Activated T-cell treated with anti-CD3 and anti-CD28 coated beads, Interleukin-2, amount 50 U/mL, for 24 hours (primary cell): Measurements from ENCODE around the gene GIMAP2.
"Not testable (repeated sequence)": the region's sequence is repeated elsewhere in the genome, so short reads cannot be mapped to it uniquely, and the experiment has no call there.

Experiments used
- DNase-seq: peaks from one replicate; pipeline ENCODE4 v3.0.0-alpha.2; 2020
- H3K27ac Mint-ChIP-seq: 2 replicates; pipeline ENCODE4 v1.8.0; 2020; ENCODE audit warnings: mild to moderate bottlenecking, mixed read lengths
- H3K27me3 Mint-ChIP-seq: 2 replicates; pipeline ENCODE4 v1.8.0; 2020; ENCODE audit warnings: mixed read lengths
- H3K36me3 Mint-ChIP-seq: 2 replicates; pipeline ENCODE4 v1.8.0; 2020; ENCODE audit warnings: low read depth, mixed read lengths
- H3K4me1 Mint-ChIP-seq: 2 replicates; pipeline ENCODE4 v1.8.0; 2020; ENCODE audit warnings: low read depth, mixed read lengths
- H3K4me3 Mint-ChIP-seq: 2 replicates; pipeline ENCODE4 v1.8.0; 2020; ENCODE audit warnings: mild to moderate bottlenecking, moderate library complexity, mixed read lengths
- H3K9me3 Mint-ChIP-seq: 2 replicates; pipeline ENCODE4 v1.8.0; 2020; ENCODE audit warnings: mixed read lengths

GIMAP2 gene

DNA sequence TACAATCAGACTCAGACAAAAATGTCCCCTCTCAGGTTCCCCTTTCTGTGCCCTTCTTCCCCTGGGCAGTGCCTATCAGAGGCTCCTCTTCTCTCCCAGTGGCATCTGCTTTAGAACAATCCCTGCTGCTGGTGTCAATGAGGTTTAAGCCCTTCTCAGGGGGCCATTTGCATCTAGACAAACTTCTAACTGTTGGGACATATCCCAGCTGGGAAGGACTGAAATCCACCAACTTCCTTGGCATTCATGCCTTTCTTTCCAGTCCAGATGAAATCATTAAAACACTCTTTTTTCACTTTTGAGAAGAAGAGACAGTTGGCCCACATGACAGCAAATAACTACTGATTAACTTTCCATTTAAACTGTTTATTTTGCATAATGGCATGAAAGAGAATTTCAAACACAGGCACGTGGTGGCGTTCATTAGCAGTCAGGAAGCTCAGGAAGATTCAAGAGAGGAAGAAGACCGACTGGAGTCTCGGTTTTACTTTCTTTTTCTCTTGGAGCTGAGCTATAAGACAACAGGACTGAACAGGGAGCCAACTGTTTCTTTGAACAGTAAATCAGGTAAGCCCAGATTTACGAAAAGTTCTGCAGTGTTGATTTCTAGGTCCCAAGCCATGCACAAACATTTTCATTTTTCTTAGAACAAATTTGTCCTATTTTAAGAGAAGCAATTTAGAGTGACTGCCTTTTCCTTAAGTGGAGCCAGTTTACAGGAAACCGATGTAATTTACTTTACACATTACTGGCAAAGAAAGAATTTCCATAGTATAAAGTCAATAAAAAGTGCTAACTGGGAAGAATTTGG lies at the start of gene GIMAP2:
Gene GIMAP2 (plus strand): TSS at position 488 of the 811 bp plus-strand sequence. CDS start 1,354 bp downstream, outside the sequence.
- Mint-ChIP-seq H3K27me3 (no peaks in the 10 kb centered on the region), H3K9me3 (peaks cover 36% of the 10 kb centered on the region), H3K36me3 (peaks cover 72% of the 10 kb centered on the region), H3K4me3 (peak within 1 kb of the TSS; percentile 83), H3K4me1 (peaks cover 83% of the 10 kb centered on the region), H3K27ac (peak within 1 kb of the TSS; percentile 98)
- DNase-seq = no peak

DNA sequence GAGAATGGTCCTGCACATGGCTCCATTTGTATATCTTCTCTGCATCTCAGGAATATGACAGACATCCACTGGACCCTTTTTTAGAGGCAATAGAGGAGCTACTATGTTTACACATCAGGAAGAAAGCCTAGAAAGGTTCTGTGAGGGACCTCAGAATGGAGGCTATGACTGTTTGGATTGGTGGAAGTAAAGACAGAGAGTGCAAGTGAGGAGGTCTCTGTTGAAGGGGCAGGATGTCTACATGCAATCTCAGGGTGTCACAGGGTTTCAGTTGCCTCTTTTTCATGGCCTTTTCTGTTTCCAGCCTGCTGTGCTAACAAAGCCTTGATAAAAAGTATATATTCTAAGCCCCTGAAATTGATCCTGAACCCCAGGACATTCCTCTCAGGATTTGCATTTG lies 43.7 kb upstream of the GIMAP2 start:
- Mint-ChIP-seq H3K27ac (no peak overlapping the region), H3K4me1 (peaks cover 52% of the 10 kb centered on the region), H3K4me3 (no peak overlapping the region), H3K27me3 (no peaks in the 10 kb centered on the region), H3K36me3 (peaks cover 40% of the 10 kb centered on the region), H3K9me3 (peaks cover 38% of the 10 kb centered on the region)
- DNase-seq = no peak

DNA sequence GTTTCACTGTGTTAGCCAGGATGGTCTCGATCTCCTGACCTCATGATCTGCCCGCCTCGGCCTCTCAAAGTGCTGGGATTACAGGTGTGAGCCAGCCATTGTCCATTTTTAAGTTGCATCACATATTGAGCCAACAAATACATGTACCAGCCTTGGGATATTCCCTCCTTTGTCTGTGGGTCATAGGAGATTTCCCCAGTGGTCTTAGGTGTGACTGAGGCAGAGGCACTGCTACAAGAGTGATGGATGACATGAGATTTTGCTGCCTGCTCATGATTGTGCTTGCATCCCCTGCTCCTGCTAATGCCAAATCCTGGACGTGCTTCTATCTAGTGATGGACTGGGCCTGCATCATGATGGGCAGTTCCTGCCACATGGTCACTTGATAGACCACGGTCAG lies 42.6 kb upstream of the GIMAP2 start:
- H3K9me3 Mint-ChIP-seq = peaks cover 29% of the 10 kb centered on the region
- no peak overlapping the region for H3K4me3 Mint-ChIP-seq
- DNase-seq = no peak
- peak overlapping the region; percentile 50 for H3K27ac Mint-ChIP-seq
- peaks cover 47% of the 10 kb centered on the region for H3K4me1 Mint-ChIP-seq
- no peaks in the 10 kb centered on the region for H3K27me3 Mint-ChIP-seq
- peaks cover 35% of the 10 kb centered on the region for H3K36me3 Mint-ChIP-seq

DNA sequence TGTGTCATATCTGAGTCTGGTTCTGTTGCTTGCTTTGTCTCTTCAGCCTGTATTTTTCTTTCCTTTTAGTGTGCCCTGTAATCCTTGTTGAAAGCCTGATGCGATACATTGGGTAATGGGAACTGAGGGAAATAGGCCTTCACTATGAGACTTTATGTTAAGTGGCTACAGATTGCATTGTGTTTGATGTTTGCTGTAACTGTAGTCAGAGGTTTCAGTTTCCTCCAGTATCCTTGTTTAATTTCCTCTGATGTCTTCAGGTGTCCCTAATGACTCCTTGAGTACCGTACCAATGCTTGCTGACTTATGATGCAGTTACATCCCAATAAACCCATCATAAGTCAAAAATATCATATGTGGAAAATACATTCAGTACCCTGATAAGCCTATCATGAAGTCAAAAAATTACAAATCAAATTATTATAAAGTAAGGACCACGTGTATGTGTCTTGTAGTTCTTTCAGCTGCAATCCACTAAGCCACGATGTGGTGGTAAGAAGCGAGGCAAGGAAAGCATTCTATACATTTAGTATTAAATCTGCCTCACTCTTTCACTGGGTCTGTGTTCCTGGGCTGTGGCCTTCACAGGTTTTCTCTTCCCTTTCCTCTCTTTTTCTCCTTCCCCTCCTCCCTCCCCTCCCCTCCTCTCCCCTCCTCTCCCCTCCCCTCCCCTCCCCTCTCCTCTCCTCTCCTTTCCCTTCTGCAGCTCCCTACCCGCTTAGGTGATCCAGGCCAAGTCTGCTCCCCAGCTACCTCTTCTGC lies 40.1 kb upstream of the GIMAP2 start:
- Mint-ChIP-seq H3K9me3 (peaks cover 20% of the 10 kb centered on the region), H3K36me3 (peaks cover 21% of the 10 kb centered on the region), H3K4me3 (no peak overlapping the region), H3K27me3 (no peaks in the 10 kb centered on the region), H3K27ac (peak overlapping the region; percentile 22), H3K4me1 (peaks cover 58% of the 10 kb centered on the region)
- DNase-seq = no peak

DNA sequence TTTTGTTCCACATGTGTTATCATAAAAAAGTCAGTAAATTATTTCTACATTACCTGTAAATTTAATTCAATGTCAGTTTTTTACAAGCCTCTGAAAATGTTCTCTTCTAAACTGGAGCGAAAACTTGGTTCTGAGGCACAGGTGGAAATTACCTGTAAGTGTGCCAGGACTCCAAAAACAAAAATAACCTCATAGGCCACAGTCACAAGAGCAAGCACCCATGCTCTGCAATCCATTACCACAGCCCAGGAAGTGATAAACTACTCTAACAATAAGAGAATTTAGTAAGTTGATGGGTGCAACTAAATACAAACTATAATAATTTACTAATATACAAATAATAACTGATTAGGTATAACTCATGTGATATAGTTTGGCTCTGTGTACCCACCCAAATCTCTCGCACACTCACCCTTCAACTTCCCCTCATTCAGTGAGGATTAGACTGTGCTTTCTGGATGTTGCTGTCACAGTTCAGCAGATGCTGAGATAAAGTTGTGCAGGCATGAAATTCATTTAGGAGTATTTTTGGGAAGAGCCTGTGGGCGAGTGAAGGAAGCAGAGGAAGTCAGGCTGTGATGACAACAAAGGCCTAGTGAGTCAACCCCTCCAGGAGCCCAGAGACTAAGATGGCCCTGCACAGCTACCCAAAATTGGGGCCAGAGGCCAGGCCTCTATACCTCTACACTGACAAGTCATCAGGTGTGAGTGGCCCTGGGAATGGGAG lies 37.0 kb upstream of the GIMAP2 start:
- Mint-ChIP-seq H3K27me3 (no peaks in the 10 kb centered on the region), H3K27ac (peak overlapping the region; percentile 75), H3K9me3 (peaks cover 41% of the 10 kb centered on the region), H3K4me1 (peaks cover 52% of the 10 kb centered on the region), H3K36me3 (peaks cover 26% of the 10 kb centered on the region), H3K4me3 (no peak overlapping the region)
- no peak for DNase-seq

DNA sequence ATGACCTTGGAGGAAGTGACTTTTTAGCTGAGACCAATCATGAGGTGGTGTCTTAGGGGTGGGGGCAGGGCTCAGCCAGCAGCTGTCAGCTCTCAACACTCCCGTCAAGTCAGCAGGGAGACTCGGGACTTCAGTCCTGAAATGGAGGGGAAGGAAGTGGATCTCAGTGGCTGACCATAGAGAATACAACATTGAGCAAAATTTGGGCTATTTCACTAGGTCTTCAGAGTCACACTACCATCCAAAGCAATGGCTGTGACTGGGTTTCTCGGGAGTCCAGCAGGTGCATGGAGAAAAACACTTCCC lies 36.5 kb upstream of the GIMAP2 start:
- Mint-ChIP-seq H3K27me3 (no peaks in the 10 kb centered on the region), H3K4me3 (no peak overlapping the region), H3K4me1 (peaks cover 52% of the 10 kb centered on the region), H3K36me3 (peaks cover 23% of the 10 kb centered on the region), H3K27ac (peak overlapping the region; percentile 75), H3K9me3 (peaks cover 41% of the 10 kb centered on the region)
- no peak for DNase-seq

DNA sequence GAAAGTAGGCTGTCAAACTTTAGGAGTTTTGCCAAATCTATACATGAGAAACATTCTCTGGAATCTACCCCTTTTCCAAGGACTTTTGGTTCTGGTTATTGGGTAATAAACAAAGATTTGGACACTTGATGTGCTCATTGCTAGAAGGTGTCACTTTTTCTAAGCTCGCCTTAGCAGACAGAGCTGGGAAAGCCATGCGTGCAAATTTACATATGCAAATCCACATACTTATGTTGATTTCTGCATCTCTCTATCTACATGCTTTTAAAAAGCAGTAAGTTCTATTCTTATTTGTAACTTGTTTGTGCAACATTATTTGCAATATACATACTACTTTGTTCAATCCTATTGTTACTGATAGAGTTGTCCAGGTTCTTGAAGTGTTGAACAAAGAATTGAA lies 30.8 kb upstream of the GIMAP2 start:
- H3K36me3 Mint-ChIP-seq = peaks cover 13% of the 10 kb centered on the region
- H3K9me3 Mint-ChIP-seq = peaks cover 39% of the 10 kb centered on the region
- H3K4me1 Mint-ChIP-seq = peaks cover 15% of the 10 kb centered on the region
- DNase-seq = no peak
- no peak overlapping the region for H3K27ac Mint-ChIP-seq
- H3K27me3 Mint-ChIP-seq = no peaks in the 10 kb centered on the region
- H3K4me3 Mint-ChIP-seq = no peak overlapping the region

DNA sequence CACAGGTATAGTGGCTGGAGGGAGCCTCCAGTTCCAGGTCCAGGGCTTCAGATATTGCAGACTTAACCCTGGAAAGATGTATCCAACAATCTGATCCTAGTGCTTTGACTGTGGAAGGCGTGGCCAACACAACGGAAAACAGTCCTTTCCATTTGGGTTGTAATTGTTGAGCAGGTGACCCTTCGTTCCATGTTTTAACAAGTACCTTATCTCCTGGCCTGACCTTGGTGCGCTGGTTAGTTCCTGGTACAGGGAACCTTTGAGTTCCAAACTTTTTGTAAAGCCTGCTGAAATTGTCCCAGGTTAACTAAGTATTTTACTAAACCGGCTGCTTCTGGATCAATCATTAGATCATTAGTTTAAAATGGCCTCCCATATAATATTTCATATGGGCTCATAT lies 29.5 kb upstream of the GIMAP2 start:
- peaks cover 15% of the 10 kb centered on the region for H3K36me3 Mint-ChIP-seq

DNA sequence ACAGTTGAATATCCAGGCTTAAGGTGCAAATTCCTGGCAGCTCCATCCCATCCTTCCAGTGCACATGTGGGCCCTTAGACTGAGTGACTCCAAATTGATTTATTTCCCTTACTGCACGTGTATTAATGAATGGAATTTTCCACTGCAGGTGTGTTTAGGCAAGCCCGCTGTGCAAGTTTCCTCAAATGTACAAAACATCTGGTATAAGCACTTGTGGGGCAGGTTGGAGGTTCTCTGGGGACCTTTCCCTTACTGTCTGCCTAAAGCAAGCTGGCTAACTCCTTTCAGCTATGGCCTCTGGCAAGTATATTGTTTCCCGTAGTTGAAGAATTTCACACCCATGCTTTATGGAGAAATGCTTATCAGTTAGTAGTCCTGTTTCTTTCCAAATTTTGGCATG lies 28.0 kb upstream of the GIMAP2 start:
- Mint-ChIP-seq H3K4me1 (peaks cover 28% of the 10 kb centered on the region), H3K4me3 (no peak overlapping the region), H3K36me3 (peaks cover 13% of the 10 kb centered on the region), H3K9me3 (peaks cover 22% of the 10 kb centered on the region), H3K27me3 (no peaks in the 10 kb centered on the region), H3K27ac (no peak overlapping the region)
- no peak for DNase-seq

More for the DNA sequence above, 29.5 kb upstream of the GIMAP2 start:
- no peak overlapping the region for H3K4me3 Mint-ChIP-seq
- DNase-seq = no peak
- H3K9me3 Mint-ChIP-seq = peaks cover 35% of the 10 kb centered on the region
- H3K27ac Mint-ChIP-seq = no peak overlapping the region
- peaks cover 18% of the 10 kb centered on the region for H3K4me1 Mint-ChIP-seq
- no peaks in the 10 kb centered on the region for H3K27me3 Mint-ChIP-seq

DNA sequence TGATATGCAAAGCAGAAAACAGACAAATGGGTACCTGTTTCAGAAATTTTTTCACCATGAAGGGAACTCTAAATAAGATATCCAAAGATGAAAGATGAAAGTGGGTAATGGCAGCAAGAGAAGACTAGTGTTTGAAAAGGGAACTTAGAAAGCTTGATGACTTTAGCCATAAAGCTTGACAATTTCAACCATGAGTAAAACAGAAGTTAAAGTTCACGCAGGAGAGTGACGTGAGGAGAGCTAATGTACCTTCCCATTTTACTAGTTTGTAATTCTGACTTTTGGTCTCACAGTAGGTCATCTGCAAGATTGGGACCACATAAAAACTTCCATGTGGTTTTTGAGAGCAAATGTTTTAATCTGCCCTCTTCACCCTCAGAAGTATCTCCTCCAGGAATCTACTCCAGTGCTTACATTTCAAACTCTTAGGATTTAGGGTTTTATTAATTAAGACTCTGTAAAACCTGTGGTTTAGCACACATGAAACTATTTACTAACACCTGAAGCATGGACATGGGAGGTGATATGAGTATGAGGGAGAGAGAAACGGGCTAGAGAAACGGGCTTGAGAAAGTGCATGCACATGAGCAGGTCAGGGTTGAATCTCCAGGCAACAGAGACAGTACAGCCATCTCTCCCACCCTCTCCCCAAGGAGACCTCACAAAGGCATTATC lies 24.4 kb upstream of the GIMAP2 start:
- Mint-ChIP-seq H3K4me1 (peaks cover 51% of the 10 kb centered on the region), H3K27me3 (no peaks in the 10 kb centered on the region), H3K27ac (peak overlapping the region; percentile 35), H3K4me3 (no peak overlapping the region), H3K9me3 (peaks cover 22% of the 10 kb centered on the region), H3K36me3 (peaks cover 28% of the 10 kb centered on the region)
- DNase-seq = no peak

DNA sequence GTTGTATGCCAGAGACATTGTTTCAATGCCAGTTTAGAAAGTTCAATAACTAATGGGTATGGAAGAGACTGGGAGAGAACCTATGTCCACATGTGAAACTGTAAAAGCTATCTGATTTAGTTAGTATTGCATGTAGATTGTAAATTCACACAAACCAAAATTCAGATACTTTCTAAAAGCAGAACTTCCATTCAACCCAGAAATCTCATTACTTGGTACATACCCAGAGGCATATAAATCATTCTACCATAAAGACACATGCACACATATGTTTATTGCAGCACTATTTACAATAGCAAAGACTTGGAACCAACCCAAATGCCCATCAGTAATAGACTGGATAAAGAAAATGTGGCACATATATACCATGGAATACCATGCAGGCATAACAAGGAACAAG lies 22.7 kb upstream of the GIMAP2 start:
- Mint-ChIP-seq H3K4me1 (peaks cover 69% of the 10 kb centered on the region), H3K27ac (peak overlapping the region; percentile 68), H3K36me3 (peaks cover 25% of the 10 kb centered on the region), H3K9me3 (peaks cover 12% of the 10 kb centered on the region)
- H3K4me3 Mint-ChIP-seq, H3K27me3 Mint-ChIP-seq, DNase-seq: not testable (repeated sequence)

DNA sequence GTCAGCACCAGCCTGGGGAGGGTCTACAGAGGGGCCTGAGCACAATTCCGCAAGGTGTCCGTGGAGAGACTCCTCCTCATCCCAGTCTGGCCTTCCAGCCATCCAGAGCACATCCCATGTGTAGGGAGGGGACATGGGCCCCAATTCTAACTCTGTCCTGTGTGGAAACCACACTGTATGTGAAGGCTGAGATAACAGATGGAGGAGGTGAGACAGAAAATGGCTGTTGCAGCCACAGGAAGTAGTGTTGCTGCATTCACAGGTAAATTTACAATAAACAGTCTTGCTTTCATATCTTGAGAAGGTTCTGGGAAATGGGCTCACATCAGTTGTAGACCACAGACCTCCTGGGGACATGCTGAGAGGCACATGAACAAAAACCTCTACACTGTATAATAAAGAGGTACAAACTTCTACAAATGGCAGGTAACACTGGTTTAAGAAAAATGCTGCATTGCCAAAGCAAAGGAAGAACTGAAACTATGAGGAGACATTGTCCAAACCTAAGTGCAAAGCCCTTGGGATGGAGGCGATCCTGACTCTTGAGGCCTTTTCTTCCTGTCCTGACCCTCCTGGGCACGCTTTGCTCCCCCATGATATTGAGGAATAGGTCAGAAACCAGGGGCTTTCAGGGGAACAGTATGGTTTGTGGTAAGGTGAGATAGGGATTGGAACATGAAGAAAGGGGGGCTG lies 21.6 kb upstream of the GIMAP2 start:
- Mint-ChIP-seq H3K27me3 (no peaks in the 10 kb centered on the region), H3K9me3 (peaks cover 11% of the 10 kb centered on the region), H3K4me1 (peaks cover 80% of the 10 kb centered on the region), H3K36me3 (peaks cover 25% of the 10 kb centered on the region), H3K27ac (peak overlapping the region; percentile 94), H3K4me3 (peak overlapping the region; percentile 42)
- no peak for DNase-seq

DNA sequence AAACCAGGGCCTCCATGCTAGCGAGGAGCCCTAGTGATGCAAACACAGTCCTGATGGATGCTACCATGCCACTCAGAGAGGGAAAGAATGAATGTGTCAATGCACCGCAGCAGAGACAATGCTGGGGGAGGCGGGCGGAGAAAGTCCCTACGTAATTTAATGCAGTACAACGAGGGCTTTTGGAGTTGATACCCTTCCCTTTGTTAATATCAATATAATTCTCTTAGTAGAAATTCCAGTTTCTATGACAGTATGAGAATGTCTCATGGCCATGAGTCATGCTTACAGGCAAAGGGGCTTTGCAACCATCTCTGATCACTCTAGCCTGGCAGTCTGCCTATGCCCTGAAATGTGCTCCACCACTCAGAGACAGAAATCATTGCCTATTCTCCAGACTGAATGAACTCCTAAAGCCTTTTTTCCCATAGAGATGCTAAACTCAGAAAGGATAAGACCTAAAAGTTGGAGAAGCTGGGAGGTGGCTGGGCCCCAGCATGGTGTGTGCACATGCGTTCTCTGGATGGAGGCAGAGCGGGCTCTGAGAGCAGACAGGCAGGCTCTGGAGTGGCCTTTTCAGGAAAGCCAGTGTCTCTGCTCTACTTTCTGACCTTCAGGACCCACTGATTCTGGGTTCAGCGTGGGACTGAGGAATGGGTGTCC lies 20.3 kb upstream of the GIMAP2 start:
- H3K27me3 Mint-ChIP-seq = no peaks in the 10 kb centered on the region
- peak; percentile 74 for DNase-seq
- H3K36me3 Mint-ChIP-seq = peaks cover 26% of the 10 kb centered on the region
- H3K4me1 Mint-ChIP-seq = peaks cover 91% of the 10 kb centered on the region
- H3K27ac Mint-ChIP-seq = peak overlapping the region; percentile 94
- peak overlapping the region; percentile 37 for H3K4me3 Mint-ChIP-seq
- peaks cover 13% of the 10 kb centered on the region for H3K9me3 Mint-ChIP-seq
